HepG2 (cell line): ENCODE data around the gene CENPC. TPM values are rescaled to one million over a fixed set of nuclear protein-coding genes. Genes with fewer than 3 reads are reported as not detected.
"Not testable (repeated sequence)": the region's sequence is repeated elsewhere in the genome, so short reads cannot be mapped to it uniquely, and the experiment has no call there.

Experiments used
- ATAC-seq: fragments of 200-7000 bp; cut with Tn5 transposase; 3 replicates; pipeline ENCODE4 v1.9.1; 2020; ENCODE audit warnings: mild to moderate bottlenecking, moderate library complexity
- BruUV-seq: library from RNA; stranded (reverse); fragments of 400-500 nt; replicated peaks from 2 replicates; lab custom pipeline; 2021; lab: Mats Ljungman, UMichigan
- CTCF ChIA-PET: fragments of 300-600 bp; formaldehyde crosslinking; extraction: SDS; loops from one replicate; lab custom pipeline; 2021; ENCODE audit warnings: low total read pairs, inconsistent platforms, low intra/inter-chr PET ratio; lab: Yijun Ruan, JAX
- POLR2A ChIA-PET: fragments of 350-600 bp; sonication (Branson Sonifier 250); formaldehyde crosslinking; loops from one replicate; lab custom pipeline; 2020; ENCODE audit warnings: antibody characterized with exemption, inconsistent platforms; lab: Yijun Ruan, JAX
- DNase-seq: peaks from one replicate; pipeline ENCODE4 v3.0.0-alpha.2; 2015; ENCODE audit warnings: low spot score
- FAIRE-seq: peaks from 3 replicates; lab custom pipeline; 2011; peaks lifted over from hg19 to GRCh38; lab: Jason Lieb, UNC
- H2AFZ ChIP-seq: one replicate; pipeline ENCODE4 v1.6.1; 2011; ENCODE audit warnings: low read length, inconsistent platforms
- H3K27ac ChIP-seq: fragments of 300-600 bp; 3 replicates; pipeline ENCODE4 v1.8.0; 2011; ENCODE audit warnings: mixed run types, mild to moderate bottlenecking, mixed read lengths, low read length, inconsistent platforms; ENCODE audit not compliant: insufficient read depth; ENCODE audit errors: extremely low read length
- H3K27me3 ChIP-seq, 2 experiments: fragments of 200-600 bp in 1 of 2; 2 replicates in 1 of 2; 3 replicates in 1 of 2; pipeline versions ENCODE4 v1.6.0 to v1.8.0; 2011; ENCODE audit warnings: low read length in 2 of 2, mild to moderate bottlenecking in 2 of 2, moderate library complexity in 2 of 2, inconsistent platforms in 1 of 2; ENCODE audit not compliant: insufficient read depth in 2 of 2, control insufficient read depth in 1 of 2
- H3K36me3 ChIP-seq, 2 experiments: fragments of 200-600 bp in 1 of 2; replicated peaks in 1 of 2; 2 replicates in 1 of 2; 3 replicates in 1 of 2; pipeline versions ENCODE4 v1.5.1 to v1.8.0; 2011; ENCODE audit warnings: low read length in 2 of 2, inconsistent platforms in 1 of 2; ENCODE audit not compliant: insufficient read depth in 2 of 2, control insufficient read depth in 1 of 2
- H3K4me1 ChIP-seq: 2 replicates; pipeline ENCODE4 v1.5.1; 2012; ENCODE audit warnings: low read length, inconsistent platforms; ENCODE audit not compliant: insufficient read depth
- H3K4me2 ChIP-seq: 2 replicates; pipeline ENCODE4 v1.6.0; 2011; ENCODE audit warnings: low read depth, low read length, inconsistent platforms
- H3K4me3 ChIP-seq, 3 experiments: fragments of 200-600 bp in 1 of 3; sonication (generic), shearing (Covaris generic) in 1 of 3; replicated peaks in 1 of 3; 2 replicates each; pipeline ENCODE4 v1.5.1; 2011 to 2016; ENCODE audit warnings: low read length in 3 of 3, inconsistent platforms in 2 of 3, low read depth in 2 of 3, mild to moderate bottlenecking in 2 of 3, control low read depth in 1 of 3, mixed read lengths in 1 of 3; ENCODE audit not compliant: insufficient read depth in 1 of 3
- H3K79me2 ChIP-seq: one replicate; pipeline ENCODE4 v1.6.1; 2011; ENCODE audit warnings: low read length, inconsistent platforms; ENCODE audit not compliant: insufficient read depth
- H3K9ac ChIP-seq: 2 replicates; pipeline ENCODE4 v1.6.0; 2011; ENCODE audit warnings: mild to moderate bottlenecking, low read depth, low read length, inconsistent platforms; ENCODE audit not compliant: insufficient read depth
- H3K9me3 ChIP-seq: 2 replicates; pipeline ENCODE4 v1.5.1; 2012; ENCODE audit warnings: mild to moderate bottlenecking, low read length
- H4K20me1 ChIP-seq: 2 replicates; pipeline ENCODE4 v1.6.0; 2011; ENCODE audit warnings: inconsistent platforms, mild to moderate bottlenecking, low read length, moderate library complexity; ENCODE audit not compliant: insufficient read depth
- GATAD2A ChIP-seq: IDR thresholded peaks from 2 replicates; pipeline ENCODE4 v1.6.1; 2016
- NBN ChIP-seq: fragments of 450-650 bp; conservative IDR thresholded peaks from 2 replicates; pipeline ENCODE4 v1.6.1; 2017
- PHB2 ChIP-seq: fragments of 450-650 bp; IDR thresholded peaks from 2 replicates; pipeline ENCODE4 v1.6.1; 2018; ENCODE audit not compliant: partially characterized antibody
- SOX13 ChIP-seq, 3 experiments: fragments of 450-650 bp in 1 of 3; sonication (generic) in 1 of 3; formaldehyde crosslinking in 1 of 3; IDR thresholded peaks in 2 of 3; conservative IDR thresholded peaks in 1 of 3; 2 replicates each; pipeline versions ENCODE4 v1.5.0 to v1.6.1; 2016 to 2020; ENCODE audit warnings: antibody characterized with exemption in 1 of 3, mild to moderate bottlenecking in 1 of 3, missing compliant biosample characterization in 1 of 3, missing genetic modification reagents in 1 of 3, moderate library complexity in 1 of 3
- ZKSCAN1 ChIP-seq: fragments of 150-350 bp; IDR thresholded peaks from 2 replicates; pipeline ENCODE4 v1.6.1; 2014; ENCODE audit warnings: low read length
- ZNF512B ChIP-seq: sonication (generic); formaldehyde crosslinking; IDR thresholded peaks from 2 replicates; pipeline ENCODE4 v1.5.1; 2020; ENCODE audit warnings: missing genetic modification reagents, mild to moderate bottlenecking, borderline replicate concordance
- WGBS: methylation state at CpG from one replicate; pipeline ENCODE4 v1.1.6; 2017; ENCODE audit warnings: low lambda C conversion rate; 5-methylcytosine and 5-hydroxymethylcytosine counted together
- in situ Hi-C: cut with HindIII; loops from 2 replicates; pipeline ENCODE4 v1.10.0; 2017; ENCODE audit warnings: low pct_unique_long_range_greater_than_20kb; ENCODE audit not compliant: extremely low pct_ligation_motif_present
- intact Hi-C: fragments of 100-400 bp; cut with micrococcal nuclease; formaldehyde crosslinking; loops from one replicate; pipeline ENCODE4 v1.10.0; 2022; ENCODE audit not compliant: unreplicated experiment
- polyA plus RNA-seq, 8 experiments: library from polyadenylated mRNA; depleted of rRNA in 3 of 8; stranded (reverse) in 7 of 8; unstranded in 1 of 8; fragments of >200 nt; fragmentation: Illumina TruSeq in 4 of 8; extraction: Trizol in 4 of 8; gene quantifications; 2 replicates each; pipeline versions ENCODE4 v1.2.1 to v1.2.3, GENCODE V29; 2011 to 2016; ENCODE audit warnings: low read depth in 4 of 8, missing spikeins in 1 of 8, mixed read lengths in 1 of 8; ENCODE audit not compliant: insufficient read depth in 1 of 8
- total RNA-seq, 5 experiments: library from RNA; depleted of rRNA; stranded (reverse); fragments of >200 nt; fragmentation: Illumina TruSeq; extraction: Trizol; gene quantifications; 2 replicates each; pipeline ENCODE4 v1.2.3, GENCODE V29; 2016; ENCODE audit warnings: low read depth in 1 of 5
- TF ChIP-seq, protein P1 (sequence below): sonication (generic); formaldehyde crosslinking; IDR thresholded peaks from 2 replicates; pipeline ENCODE4 v1.8.0; 2022; ENCODE audit warnings: low read depth, missing genetic modification reagents

CENPC gene
- total and polyA plus RNA-seq, 2 of the 13 experiments (the other 11 are each of a cell fraction or from before 2014, with no cell fraction given), result 4.7 to 16.4 TPM

DNA sequence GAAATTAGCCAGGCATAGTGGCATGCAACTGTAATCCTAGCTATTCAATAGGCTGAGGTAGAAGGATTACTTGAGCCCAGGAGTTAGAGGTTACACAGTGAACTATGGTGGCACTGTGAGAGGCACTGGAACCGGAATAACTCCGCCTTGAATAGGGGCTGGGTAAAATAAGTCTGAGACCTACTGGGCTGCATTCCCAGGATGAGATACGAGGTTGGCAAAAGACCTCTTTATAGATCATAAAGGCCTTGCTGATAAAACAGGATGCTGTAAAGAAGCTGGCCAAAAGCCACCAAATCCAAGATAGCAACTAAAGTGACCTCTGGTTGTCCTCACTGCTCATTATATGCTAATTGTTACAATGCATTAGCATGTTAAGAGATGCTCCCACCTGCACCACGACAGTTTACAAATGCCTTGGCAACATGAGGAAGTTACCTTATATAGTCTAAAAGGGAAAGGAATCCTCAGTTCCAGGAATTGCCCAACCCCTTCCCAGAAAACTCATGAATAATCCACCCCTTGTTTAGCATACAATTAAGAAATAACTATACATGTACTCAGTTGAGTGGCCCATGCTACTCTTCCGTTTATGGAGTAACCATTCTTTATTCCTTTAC is 88.6 kb downstream of the CENPC start (continued):
- TF ChIP-seq ZNF512B (CRISPR knock-in tag) (no peak), PHB2 (no peak), ZKSCAN1 (no peak), GATAD2A (CRISPR knock-in tag) (no peak), NBN (no peak), SOX13 (IDR thresholded peaks at IDR 0.05) (no peak), SOX13 (CRISPR knock-in tag; conservative IDR thresholded peaks at IDR 0.05 in 1 of 2, IDR thresholded peaks at IDR 0.05 in 1 of 2) (no peak)
- TF ChIP-seq, protein P1, sequence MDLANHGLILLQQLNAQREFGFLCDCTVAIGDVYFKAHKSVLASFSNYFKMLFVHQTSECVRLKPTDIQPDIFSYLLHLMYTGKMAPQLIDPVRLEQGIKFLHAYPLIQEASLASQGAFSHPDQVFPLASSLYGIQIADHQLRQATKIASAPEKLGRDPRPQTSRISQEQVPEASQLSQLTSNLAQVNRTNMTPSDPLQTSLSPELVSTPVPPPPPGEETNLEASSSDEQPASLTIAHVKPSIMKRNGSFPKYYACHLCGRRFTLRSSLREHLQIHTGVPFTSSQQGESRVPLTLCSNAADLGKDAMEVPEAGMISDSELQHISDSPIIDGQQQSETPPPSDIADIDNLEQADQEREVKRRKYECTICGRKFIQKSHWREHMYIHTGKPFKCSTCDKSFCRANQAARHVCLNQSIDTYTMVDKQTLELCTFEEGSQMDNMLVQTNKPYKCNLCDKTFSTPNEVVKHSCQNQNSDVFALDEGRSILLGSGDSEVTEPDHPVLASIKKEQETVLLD (CRISPR knock-in tag), result no peak

GRCh38 chr4:67452846-67453205 is 92.5 kb downstream of the CENPC start:
- DNase-seq, POLR2A ChIA-PET, intact Hi-C loops, H3K4me2 ChIP-seq, BruUV-seq, H3K4me3 ChIP-seq, ATAC-seq, H4K20me1 ChIP-seq, H2AFZ ChIP-seq, in situ Hi-C loops, CTCF ChIA-PET, H3K9ac ChIP-seq, H3K27ac ChIP-seq, H3K27me3 ChIP-seq, FAIRE-seq, H3K79me2 ChIP-seq, H3K36me3 ChIP-seq, H3K9me3 ChIP-seq: not testable (repeated sequence)
- H3K4me1 ChIP-seq, result peaks cover 10% of the 10 kb centered on the region; the same call in 1 of the 2 replicates
- WGBS, result 46% methylated on average over 2 of the region's 2 CpGs
